GM21576 (cell line): ENCODE data around the gene L2HGDH.

Experiments
- ATAC-seq: cut with Tn5 transposase; IDR thresholded peaks from one replicate; pipeline ENCODE4 v1.9.1; 2021; ENCODE audit warnings: mild to moderate bottlenecking, moderate library complexity; ENCODE audit not compliant: unreplicated experiment

Gene L2HGDH

DNA sequence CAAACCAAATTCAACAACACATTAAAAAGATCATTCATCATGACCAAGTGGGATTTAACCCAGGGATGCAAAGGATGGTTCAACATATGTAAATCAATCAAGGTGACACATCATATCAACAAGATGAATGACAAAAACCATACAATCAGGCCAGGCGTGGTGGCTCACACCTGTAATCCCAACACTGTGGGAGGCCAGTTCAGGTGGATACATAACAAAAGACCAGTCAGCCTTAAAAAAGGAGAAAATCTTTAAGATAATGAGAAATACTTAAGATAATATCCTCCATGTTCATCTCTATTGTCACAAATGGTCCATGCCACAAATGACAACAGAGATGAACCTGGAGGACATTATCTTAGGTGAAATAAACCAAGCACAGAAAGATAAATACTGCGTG, 12.4 kb downstream of the L2HGDH start:
- ATAC-seq: no peak

DNA sequence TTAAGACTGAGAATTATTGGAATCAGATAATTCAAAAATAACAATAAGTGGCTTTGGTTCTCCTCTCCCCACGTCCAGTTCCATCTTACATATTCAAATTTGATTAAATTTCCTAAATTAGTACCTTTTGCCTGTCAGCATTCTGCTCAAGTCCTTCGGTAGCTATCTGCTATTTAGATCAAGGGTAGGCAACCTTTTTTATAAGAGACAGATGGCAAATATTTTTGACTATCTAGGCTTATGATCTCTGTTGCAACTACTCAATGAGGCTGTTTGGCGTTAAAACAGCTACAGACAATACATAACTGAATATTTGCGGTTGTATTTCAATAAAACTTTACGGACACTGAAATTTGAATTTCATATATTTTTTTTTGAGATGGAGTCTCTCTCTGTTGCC, 21.7 kb downstream of the L2HGDH start:
- no peak for ATAC-seq

DNA sequence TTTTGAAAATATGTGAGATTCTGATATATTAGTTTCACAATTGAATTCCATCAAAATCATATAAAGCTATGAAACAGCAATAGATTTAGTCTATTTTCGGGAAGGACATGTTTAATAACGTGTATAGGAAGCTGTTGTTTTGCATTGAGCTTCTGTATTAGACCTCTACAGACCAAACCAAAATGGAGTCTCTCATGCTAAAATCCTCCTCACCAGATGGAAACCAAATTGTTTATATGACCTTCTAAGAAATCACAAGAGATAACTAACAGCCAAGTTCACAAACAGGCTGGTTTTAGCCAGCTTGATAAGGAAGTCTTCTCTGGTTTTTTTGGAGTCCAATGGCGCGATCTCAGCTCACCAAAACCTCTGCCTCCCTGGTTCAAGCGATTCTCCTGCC, 23.9 kb downstream of the L2HGDH start:
- no peak for ATAC-seq

DNA sequence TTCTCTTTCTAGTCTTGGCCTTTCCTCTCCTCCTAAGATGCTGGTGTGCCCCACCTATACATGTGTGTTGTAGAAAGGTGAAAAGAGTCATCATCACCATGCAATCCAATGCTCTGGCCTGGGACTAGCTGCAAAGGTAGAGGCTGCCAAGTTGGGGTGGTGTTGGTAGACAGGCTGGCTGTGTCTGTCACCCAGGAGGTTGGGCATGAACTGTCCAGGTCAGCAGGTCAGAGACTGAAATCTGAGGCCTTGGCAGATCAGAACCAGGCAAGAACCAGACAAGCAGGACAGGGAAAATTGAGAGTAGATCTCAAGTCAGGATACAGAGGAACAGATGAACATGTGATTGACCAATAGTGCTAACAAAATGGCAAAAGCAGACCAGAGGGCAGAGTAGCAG, 26.2 kb downstream of the L2HGDH start:
- no peak for ATAC-seq

DNA sequence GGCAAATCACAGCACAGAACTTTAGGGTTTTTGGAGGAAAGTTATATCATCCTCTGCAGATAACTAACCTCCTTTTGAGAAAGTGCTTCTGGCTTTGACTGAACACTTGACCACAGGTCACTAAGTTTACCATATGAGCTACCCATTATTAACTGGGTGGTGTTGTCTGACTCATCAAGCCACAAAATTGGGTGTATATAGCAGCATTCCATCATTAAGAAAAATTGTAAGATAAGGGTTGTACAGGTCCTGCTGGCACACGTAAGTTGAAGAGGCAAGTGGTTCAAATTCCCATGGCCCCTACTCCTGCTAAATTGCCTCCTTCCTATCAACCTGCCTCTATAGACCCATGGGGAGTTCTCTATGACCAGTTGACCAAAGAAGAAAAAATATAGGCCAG, 39.5 kb downstream of the L2HGDH start:
- ATAC-seq: no peak

DNA sequence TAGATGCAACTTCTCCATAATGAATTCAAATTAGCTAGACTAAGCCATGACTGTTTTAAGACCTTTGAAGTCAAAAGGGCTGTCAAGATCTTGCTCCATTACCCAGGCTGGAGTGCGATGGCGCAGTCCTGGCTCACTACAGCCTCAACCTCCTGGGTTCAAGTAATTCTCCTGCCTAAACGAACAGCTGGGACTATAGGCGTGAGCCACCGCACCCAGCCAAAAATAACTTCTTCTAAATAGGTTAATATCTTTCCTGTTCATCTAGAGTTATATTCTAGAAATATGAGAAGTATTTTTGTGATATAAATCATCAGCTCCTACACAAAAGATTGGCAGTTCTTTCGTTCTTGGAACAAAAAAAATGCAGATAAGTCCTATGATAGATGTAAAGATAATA, 41.1 kb downstream of the L2HGDH start:
- no peak for ATAC-seq

DNA sequence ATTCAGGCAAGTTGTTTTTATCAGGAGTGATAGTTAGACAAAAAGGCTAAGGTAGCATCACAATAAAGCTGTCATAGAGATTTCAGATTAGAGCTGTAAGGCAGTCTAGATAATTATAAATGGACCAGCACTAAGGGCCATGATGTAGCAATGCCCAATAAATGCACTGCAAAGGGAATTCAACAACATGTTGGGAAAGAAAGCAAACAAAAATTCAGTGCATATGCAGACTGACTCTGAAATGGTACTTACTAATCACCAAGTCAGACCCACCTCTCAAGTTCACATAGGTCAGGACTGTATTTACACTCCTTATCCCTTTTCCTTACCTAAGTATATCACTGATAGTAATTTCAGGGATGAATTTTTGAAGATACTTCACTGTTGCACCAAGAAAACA, 47.0 kb downstream of the L2HGDH start:
- no peak for ATAC-seq

DNA sequence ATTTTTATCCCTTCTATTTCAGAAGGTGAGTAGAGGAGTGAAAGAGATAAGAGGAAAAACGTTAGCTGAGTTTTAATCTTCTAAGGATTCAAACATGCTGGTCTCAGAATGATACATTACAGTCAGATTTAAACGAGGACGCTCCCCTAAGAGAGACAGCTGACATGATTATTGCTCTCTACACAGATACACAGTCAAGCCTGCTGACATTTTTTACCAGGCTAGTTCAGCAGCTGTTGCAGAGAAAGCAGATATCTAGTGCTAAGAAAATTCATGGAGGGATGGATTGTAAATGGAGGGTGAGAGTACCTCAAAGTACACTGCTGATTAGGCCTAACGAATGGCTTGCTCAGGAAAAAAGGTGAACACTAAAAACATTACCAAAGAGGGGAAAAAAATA, 48.7 kb downstream of the L2HGDH start:
- ATAC-seq: no peak

DNA sequence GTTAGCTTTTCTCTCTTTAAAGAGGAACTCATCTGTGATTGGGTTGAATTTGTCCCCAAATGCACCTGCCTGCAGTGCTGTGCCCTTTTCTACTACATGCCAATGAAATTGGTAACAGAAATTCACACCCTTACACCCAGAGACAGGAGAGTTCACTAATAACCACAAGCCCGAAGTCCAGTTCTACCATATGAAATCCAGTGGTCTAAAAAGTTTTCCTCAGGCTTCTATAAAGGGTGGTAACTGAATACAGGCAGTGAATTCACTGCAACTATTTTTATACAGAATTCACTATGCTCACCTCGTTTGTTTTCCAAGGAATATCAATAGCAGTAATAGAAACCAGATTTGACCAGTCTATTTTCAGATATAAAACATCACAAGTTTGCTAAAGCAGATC, 49.2 kb downstream of the L2HGDH start:
- no peak for ATAC-seq

DNA sequence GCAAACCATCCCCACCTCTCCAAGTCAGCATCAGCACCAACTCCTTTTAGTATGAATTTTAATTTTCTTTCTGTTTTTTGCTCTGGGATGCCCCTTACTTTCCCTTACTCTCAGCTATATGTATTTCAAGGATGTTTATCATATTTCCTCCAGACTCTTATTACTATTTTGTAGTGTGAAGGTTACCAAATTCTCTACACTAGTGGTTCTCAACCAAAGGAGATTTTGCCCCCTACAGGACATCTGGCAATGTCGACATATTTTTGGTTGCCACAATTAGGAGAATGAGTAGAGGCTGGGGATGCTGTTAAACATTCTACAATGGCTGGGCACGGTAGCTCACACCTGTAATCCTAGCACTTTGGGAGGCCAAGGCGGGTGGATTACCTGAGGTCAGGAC, 51.5 kb downstream of the L2HGDH start:
- peak; percentile 67 for ATAC-seq

DNA sequence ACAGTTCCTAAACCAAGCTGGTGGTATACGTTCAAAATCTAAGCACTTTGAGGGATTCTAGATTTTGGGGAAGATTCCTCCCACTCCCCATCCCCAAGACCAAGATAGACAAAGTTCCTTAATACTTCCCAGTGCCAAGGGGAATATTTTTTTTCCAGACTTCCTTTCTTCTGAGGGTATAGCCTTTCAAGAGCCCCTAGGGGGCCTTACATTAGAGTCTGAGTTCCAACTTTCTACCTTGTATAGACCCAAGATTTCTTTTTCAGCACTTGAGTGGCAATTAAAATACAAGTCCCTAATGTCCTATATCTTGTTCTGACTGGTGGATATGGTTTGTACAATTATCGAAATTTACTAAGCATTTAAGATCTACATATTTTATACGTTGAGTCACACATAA, 52.0 kb downstream of the L2HGDH start:
- ATAC-seq: no peak

DNA sequence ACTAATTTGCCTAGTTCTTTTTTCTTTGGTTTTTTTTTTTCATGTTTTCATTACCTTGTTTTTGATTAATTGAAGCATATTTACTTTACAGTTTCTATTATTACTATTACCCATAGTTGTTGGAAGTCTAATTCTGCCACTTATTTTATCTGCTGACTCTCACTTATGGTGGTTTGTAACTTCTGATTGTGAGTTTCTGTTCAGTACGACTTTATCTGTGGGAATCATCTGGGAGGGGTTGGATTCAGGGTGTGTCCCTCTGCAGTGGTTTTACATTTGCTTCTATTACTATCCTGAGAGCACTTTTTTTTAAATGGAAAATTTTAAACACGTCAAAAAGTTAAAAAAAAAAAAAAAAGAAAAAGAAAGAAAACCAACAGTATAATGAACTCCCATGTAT, 54.3 kb downstream of the L2HGDH start:
- no peak for ATAC-seq

DNA sequence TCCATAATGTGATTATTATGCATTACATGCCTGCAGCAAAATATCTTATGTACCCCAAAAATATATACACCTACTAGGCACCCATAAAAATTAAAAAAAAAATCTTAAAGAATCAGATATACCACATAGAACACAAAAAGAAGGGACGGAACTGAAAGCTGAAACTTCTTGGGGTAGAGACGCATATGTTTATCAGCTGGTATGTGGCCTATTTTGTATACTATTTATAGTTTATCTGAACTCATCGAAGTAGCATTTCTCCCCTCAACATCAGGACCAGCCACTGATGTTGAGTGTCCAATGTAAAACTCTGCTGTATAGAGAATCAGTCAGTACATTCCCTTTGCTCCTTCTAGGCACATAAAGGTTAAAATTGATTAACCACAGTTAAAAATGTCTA, 57.8 kb downstream of the L2HGDH start:
- no peak for ATAC-seq

DNA sequence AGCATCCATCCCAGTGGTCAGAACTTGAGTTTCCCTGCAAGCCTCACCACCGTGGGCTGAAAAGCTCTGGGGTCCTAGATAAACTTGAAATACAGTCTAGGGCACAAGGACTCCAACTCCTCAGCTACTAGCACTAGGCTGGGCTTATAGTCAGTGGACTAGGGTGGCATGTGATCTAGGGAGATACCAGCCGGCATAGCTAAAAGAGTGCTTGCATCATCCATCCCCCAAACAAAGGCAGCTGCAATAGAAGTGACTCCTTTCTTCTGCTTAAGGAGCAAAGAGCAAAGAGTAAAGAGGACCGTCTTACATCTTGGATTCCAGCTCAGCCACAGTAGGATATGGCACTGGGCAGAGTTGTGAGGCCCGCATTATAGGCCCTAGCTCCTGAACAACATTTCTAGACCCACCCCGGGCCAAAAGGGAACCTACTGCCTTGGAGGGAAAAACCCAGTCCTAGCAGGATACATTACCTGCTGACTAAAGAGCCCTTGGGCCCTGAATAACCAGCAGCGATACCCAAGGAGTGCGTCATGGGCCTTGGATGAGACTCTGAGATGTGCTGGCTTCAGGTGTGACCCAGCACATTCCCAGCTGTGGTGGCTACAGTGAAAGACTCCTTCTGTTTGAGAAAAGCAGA, 62.8 kb downstream of the L2HGDH start:
- ATAC-seq: no peak

DNA sequence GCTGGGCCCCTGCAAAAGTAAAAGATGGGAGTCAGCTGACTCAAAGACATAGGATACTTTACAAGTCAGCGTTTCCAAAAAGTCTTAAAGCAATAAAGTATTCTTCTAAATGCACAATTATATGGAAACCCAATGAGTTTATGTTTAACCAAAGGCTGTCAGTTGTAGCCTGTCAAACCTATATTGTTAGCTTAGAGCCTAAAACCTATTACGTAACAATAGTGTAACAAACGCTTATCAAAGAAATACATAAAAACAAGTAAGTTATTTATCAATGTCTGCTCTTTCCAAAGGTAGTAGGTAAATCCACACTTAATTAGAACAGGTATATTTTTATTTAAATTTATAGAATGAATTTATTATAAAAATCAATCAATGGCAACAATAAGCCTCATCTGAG, 64.8 kb downstream of the L2HGDH start:
- no peak for ATAC-seq

DNA sequence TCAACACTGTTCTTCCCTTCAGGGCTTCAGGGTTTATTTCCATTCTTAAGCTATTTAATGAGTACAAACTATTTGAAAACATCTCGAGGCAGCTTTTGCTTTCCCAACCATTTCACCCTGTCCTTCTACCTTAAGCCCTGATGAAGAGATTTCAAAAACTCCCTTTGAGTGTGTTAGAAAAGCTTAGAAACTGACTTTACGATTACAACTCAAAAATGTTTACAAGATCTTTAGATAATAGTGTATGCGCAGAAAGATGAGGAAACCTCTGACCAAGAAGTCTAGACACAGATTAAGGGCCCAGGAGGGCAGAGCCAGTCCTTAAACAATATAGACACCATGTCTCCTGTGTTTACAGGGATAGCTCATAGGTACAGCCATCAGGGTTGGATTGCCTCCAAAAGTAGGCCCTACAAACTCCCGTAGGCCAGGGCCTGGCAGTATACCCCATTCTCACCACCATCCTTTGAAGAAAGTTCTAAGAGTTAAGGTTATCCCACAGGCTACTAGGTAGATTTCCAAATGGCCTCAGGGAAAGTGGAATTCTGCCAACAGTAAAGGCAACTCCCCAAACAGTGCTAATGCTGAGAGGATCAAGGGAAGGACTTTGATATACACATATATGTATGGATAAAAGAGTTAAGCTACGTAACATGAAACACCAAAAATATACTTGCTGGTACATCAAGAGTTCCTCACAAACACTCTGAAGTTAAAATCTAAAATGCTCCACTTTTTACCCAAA, 69.3 kb downstream of the L2HGDH start:
- no peak for ATAC-seq

DNA sequence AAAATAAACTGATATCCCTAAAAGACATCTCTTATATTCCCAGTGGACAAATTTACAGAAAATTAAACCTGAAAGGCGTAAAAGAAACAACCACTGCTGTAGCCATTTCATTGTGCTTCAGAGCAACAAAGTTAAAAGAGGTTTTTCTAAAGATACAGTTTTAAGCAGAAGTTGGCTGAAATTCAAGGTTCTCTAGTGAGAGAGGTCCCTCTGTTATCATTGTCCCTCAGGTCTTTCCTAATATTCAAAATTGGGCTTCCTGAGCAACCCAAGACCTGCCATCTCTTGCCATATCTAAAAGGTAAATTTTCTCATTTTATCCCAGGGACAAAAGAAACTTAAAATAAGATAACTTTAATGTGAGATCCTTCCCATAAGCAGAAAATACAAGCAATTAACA, 69.9 kb downstream of the L2HGDH start:
- ATAC-seq: no peak

DNA sequence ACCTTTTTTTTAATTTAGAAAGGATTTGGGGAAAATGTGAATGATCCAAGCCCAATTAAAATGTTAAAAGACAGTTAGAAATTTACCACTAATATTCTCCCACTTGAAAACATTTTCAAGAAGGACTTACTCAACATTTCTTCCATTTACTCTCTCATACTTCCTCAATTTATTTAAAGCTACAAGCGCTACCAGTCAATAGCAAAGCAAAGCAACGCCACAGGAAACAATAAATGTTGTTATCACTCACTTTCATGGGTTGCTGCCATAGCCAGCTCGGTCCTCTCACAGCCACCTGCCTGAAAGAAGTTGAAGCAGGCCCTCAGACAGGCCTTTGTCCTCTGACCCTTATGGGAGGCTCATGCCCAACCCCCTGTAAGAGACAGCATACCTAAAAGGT, 74.6 kb downstream of the L2HGDH start:
- ATAC-seq: no peak

DNA sequence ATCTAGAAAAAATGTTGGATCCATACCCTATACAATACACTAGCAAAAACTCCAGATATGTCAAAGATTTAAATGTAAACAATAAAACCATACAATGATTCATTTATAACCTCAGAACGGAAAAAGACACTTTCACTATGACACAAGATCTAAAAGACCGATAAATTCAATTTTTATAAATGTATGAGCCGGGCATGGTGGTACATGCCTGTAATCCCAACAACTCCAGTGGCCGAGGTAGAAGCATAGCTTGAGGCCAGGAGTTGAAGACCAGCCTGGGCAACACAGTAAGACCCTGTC, 78.1 kb downstream of the L2HGDH start:
- no peak for ATAC-seq

DNA sequence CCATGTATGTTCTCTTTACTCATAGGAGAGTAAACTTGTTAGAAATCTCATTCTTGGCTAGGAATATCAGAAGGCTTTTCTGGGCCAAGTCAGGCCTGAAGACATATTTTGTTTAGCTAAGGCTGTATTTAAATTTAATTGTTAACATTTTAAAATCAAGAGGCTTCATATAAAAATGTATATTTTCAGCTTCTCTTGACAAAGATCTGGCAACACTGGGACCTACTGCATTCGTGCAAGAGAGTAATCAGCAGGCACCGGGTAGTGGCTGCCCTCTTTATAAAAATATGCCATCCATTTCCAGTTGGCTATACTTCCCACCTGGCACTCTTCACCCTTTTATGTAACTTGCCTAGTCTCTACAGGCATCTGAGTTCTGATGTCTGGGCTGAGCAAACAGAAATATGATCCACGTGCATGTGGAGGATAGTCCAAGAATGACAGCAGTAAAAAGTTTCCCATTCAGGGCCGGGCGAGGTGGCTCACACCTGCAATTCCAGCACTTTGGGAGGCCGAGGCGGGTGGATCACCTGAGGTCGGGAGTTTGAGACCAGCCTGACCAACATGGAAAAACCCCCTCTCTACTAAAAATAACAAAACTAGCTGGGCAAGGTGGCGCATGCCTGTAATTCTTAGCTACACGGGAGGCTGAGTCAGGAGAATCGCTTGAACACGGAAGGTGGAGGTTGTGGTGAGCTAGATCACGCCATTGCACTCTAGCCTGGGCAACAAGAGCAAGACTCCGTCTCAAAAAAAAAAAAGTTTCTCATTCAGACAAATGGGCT, 78.7 kb downstream of the L2HGDH start:
- no peak for ATAC-seq

DNA sequence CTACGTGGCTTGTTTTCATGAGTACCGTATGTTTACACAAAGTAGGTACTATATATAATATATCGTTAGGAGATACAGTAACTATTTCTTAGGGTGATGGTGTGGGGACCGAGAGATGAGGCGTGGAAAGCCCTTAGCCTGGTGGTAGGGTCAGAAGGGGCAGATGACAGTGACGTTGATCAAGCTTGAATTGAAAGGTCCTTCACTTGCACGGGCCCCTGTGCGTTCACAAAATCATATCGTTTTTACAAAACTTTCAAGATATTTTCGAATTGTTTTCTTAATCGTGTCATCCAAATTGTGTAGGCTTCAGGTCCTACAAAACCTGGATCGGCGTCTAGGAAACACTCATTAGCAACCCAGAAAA, 79.8 kb downstream of the L2HGDH start:
- no peak for ATAC-seq

DNA sequence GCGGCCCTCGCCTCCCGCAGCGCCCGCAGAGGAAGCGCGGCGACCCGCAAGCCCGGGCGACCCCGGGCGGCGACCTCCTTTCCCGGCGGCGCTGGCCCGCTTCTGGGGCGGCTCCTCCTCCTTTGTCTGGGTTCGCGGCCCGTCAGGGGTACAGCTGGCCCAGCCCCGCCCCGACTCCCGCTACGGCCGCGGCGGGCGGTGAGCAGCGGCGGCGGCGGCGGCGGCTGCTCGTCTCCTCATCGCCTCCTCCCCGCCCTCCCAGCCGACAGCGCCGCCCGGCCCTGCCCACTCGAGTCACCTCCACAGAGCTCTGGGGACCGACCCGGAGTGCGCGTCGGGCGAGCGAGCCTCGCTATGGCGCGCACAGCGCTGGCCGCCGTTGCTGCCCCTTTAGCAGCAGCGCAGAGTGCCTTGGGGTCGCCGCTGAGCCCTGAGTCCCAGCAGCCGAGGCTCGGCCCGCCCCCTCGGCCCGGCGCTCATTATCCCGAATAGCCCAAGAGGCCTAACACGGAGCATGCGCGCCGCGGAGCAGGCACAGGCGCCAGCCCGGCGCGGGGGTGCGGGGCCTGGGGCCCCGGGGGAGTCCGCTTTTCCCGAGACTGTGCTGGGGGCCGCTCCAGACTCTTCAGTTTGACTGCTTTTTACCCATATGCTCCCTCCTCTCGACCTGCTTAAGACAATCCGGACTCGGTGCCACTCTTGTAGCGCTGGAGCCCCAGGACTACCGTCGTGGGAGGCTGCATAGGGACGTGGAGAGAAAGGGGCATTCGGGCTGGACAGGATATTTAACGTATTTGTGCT, 80.4 kb downstream of the L2HGDH start, which contains the start of gene SOS2:
TSS of gene SOS2 (minus strand) at position 104 of the 801 bp plus-strand sequence. CDS start 295 bp downstream, outside the sequence.
- peak; percentile 81 for ATAC-seq
